CD4-positive, alpha-beta T cell treated with Interleukin-1 beta for 1 hour (primary cell): ENCODE data around the gene OR14J1.
"Not testable (repeated sequence)": the region's sequence is repeated elsewhere in the genome, so short reads cannot be mapped to it uniquely, and the experiment has no call there.

Experiments
- DNase-seq, 2 donors: peaks; one replicate each; pipeline ENCODE4 v3.0.0-alpha.2; 2020 to 2022

Gene OR14J1, protein sequence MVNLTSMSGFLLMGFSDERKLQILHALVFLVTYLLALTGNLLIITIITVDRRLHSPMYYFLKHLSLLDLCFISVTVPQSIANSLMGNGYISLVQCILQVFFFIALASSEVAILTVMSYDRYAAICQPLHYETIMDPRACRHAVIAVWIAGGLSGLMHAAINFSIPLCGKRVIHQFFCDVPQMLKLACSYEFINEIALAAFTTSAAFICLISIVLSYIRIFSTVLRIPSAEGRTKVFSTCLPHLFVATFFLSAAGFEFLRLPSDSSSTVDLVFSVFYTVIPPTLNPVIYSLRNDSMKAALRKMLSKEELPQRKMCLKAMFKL

DNA sequence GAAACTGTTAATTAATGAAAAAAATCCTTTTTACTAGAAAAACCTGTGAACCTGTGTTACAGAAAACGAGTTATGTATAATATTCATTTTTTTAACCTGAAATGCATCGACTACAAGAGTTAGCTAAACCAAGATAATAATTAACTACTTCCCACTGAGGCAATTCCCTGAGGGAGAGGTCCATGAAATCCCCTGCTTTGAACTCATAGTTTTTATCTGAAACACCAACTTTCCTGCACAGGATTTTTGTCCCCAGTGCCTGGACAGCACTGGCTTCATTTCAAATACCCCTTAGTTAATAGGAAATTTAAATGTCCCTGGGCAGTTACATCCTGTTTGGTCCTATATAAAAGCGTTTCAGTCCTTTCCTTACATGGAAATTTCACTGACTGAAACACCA, at the start of gene OR14J1:
Gene OR14J1 (plus strand): TSS at position 386 of the 400 bp plus-strand sequence. CDS start 4,989 bp downstream, outside the sequence.
- DNase-seq = no peak

- DNase-seq = no peak
Observed at GRCh38 chr6:29251736-29252135, 49.8 kb upstream of the OR14J1 start.

GRCh38 chr6:29255530-29255929, 46.0 kb upstream of the OR14J1 start:
- no peak for DNase-seq

- DNase-seq = no peak
Observed at GRCh38 chr6:29259721-29260120, 41.8 kb upstream of the OR14J1 start.

GRCh38 chr6:29263001-29263400, 38.5 kb upstream of the OR14J1 start:
- DNase-seq = no peak

- DNase-seq = no peak
Observed at GRCh38 chr6:29294499-29294914, 7.0 kb upstream of the OR14J1 start.

DNA sequence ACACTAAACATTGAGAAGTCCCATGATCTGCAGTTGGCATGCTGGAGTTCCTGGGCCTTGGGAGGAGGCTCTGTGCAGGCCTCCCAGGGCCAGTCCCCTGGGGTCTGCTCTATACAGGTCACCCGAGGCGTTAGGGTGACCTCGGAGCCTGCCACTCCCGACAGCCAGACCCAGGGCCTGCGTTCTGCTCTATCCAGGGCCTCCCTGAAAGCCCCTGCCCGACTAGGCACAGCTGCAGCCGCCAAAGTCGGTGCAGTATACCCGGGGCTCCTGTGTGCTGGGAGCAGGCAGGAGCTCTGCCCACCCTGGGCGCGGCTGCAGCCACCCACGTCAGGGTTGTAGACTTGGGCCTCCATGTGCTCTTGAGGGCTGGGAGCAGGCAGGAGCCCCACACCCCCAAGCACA, 6.3 kb upstream of the OR14J1 start:
- no peak for DNase-seq

- no peak for DNase-seq
Observed at GRCh38 chr6:29295623-29296022, 5.9 kb upstream of the OR14J1 start.

DNA sequence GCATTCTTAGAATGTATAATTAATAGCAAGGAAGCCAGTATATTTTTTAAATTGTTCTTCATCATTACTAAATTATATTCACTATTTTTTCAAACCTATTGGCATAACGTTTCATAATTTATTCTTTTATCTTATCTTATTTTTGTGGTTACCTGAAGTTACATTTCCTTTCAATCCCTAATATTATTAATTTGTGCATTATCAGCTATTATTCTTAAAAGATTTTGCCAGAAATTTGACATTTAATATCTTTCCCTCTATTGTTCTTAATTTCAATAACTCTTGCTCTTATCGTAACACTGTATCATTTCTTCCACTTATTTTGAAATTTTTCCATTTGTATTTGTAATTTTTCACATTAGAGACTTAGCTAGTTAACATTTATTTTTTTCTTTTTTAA, 18.4 kb downstream of the OR14J1 start:
- no peak for DNase-seq

DNA sequence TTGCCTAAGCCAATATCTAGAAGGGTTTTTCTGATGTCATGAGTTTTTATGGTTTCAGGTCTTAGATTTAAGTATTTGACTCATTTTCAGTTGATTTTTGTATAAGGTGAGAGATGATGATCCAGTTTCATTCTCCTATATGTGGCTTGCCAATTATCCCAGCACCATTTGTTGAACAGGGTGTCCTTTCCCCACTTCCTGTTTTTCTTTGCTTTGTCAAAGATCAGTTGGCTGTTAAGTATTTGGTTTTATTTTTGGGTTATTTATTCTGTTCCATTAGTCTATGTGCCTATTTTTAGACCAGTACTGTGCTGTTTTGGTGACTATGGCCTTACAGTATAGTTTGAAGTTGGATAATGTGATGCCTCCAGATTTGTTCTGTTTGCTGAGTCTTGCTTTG, 21.8 kb downstream of the OR14J1 start:
- DNase-seq = not testable (repeated sequence)

DNA sequence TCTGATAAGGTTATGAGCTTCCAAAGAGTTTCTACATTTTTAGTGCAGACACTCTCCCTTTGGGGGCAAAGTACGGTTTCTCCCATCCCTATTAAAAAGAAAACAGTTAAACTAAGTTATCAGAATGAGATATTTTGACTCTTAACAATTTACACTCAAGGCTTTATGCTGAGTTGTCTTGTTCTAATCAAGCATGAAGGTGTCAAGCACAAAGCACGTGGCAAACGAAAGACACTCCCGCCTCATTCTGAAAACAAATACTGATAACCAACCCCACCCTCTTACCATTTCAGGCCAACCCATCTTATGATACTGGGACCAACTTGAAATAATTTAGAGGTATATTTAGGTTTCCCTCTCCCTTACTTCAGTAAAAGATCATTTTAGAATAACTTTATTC, 24.3 kb downstream of the OR14J1 start:
- DNase-seq = no peak

GRCh38 chr6:29332676-29333075, 31.2 kb downstream of the OR14J1 start:
- no peak for DNase-seq

DNA sequence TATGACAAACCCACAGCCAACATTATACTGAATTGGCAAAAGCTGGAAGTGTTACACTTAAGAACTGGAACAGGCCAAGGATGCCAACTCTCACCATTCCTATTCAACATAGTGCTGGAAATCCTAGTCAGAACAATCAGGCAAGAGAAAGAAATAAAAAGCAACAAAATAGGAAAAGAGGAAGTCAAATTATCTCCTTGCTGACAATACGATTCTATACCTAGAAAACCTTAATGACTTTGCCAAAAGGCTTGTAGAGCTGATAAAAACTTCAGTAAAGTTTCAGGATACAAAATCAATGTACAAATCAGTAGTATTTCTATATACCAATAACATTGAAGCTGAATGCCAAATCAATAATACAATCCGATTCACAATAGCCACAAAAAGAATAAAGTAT, 34.8 kb downstream of the OR14J1 start:
- no peak for DNase-seq

DNA sequence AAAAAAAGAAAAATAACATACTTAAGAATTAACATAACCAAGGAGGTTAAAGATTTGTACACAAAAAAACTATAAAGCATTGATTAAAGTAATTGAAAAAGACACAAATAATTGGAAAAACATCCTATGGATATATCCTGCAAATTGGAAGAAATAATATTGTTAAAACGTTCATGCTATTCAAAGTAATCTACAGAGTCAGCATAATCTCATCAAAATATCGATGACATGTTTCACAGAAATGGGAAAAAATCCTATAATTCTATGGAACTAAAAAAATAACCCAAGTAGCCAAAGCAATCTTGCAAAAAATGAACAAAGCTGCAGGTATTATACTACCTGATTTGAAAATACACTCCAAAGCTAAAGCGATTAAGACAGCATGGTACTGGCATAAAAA, 43.9 kb downstream of the OR14J1 start:
- DNase-seq = no peak

GRCh38 chr6:29349348-29349747, 47.8 kb downstream of the OR14J1 start:
- DNase-seq = not testable (repeated sequence)

DNA sequence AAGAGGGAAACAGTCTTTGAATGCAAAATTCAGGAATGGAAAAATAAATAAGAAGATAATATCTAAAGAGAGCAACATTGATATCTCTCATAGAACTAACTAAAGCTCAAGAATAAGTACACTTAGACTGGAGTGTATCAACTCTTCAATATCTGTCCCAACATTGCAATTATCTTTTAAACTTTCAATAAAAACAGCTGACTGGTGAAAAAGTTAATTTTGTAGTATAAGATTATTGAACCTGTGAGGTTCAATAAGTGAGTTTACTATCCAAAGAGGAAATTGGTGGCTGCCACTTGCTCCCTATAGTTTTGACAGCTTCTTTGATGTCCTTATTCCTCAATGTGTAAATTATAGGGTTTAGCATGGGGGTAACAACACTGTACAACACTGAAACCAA, 53.5 kb downstream of the OR14J1 start:
- DNase-seq = no peak

DNA sequence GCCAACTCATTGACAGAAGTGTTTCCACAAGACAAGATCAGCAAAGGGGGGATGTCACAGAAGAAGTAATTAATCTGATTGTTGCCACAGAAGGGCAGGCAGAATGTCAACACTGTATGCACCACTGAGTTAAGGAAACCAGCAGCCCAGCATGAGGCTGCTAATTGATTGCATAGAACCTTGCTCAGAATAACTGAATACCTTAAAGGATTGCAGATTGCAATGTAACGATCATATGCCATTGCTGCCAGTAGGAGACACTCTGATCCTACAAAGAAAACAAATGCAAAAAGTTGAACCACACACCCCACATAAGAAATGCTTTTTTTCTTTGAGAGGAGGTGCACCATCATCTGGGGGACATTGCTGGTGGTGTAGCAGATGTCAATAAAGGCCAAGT, 54.1 kb downstream of the OR14J1 start:
- DNase-seq = no peak
